22Rv1 (cell line): ENCODE data around the gene CIRBP.

ENCODE experiments used
- CTCF ChIP-seq: fragments of 450-650 bp; IDR thresholded peaks from 2 replicates; pipeline ENCODE4 v1.5.1; 2017; ENCODE audit warnings: mild to moderate bottlenecking
- ZFX ChIP-seq: fragments of 450-650 bp; IDR thresholded peaks from 2 replicates; pipeline ENCODE4 v1.6.1; 2017; ENCODE audit warnings: antibody characterized with exemption, borderline replicate concordance

- TF ChIP-seq CTCF (no peak), ZFX (no peak)
Observed at GRCh38 chr19:1284293-1284978, 15.3 kb downstream of the CIRBP start.
